ENCODE results near the gene CFAP91. TPM values are rescaled to one million over a fixed set of nuclear protein-coding genes. Genes with fewer than 3 reads are reported as not detected.

The CFAP91 gene
- total and polyA plus RNA-seq, 4 donors, result 0.50 to 8.5 (median 3.7) TPM

DNA sequence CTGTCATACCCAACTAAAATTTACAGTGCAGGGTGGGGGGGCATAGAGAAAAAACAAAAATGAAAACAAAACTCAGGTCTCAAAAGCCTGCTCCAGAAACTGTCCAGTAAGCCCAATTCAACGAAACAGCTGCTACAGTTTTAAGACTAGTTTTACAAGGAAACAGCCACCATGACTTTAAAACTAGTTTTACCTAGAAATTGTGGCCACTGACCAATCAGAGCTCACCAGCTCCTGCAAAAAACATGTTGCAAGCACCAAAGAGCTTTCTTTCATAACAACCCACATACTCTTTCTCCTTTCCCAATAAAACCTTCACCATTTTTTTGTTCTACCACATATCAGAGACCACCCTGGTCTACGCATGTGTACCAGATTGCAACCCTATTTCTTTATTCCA lies 7.3 kb upstream of the CFAP91 start:
- intact Hi-C loops (cut with DNase I), result no loop called here
- ATAC-seq (ENCODE audit: low FRiP score), result no peak
- H3K27me3 ChIP-seq (ENCODE audit: control insufficient read depth in 1 of 2, insufficient read depth in 2 of 2, low read length in 1 of 2), result no peaks in the 10 kb centered on the region
- H3K4me1 ChIP-seq (ENCODE audit: control insufficient read depth in 1 of 2, insufficient read depth in 2 of 2, low read length in 2 of 2), result no peaks in the 10 kb centered on the region
- 92% methylated on average over 2 of the region's 2 CpGs for WGBS, 2 donors
- H3K9me3 ChIP-seq (ENCODE audit: control insufficient read depth, low read length), result no peaks in the 10 kb centered on the region
- H3K27ac ChIP-seq (ENCODE audit: low read depth in 1 of 2, low read length in 2 of 2), result no peak overlapping the region
- no peak for DNase-seq
- no peaks in the 10 kb centered on the region for H3K36me3 ChIP-seq (ENCODE audit: control insufficient read depth in 1 of 2, insufficient read depth in 2 of 2, low read length in 1 of 2)
- H3K4me3 ChIP-seq (ENCODE audit: low read length in 2 of 2), result no peak overlapping the region

DNA sequence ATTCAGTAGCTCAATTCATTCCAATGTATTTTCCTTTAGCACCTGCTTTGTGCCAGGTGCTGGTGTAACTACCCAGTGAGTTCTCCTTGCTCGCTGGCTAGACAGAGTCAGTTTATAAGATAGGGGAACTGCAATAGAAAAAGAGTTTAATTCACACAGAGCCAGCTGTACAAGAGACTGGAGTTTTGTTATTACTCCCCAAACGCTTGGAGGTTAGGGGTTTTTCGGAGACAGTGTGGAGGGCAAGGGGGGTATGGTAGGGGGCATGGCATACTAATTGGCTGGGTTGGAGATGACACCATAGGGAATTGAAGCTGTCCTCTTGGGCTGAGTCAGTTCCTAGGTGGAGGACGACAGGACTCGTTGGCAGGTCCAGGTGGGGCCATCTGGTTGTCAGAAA lies 5.4 kb upstream of the CFAP91 start:
- H3K9me3 ChIP-seq (ENCODE audit: control insufficient read depth, low read length), result no peaks in the 10 kb centered on the region
- 82 to 85% methylated on average over 5 of the region's 5 CpGs for WGBS, 2 donors
- no peaks in the 10 kb centered on the region for H3K27me3 ChIP-seq (ENCODE audit: control insufficient read depth in 1 of 2, insufficient read depth in 2 of 2, low read length in 1 of 2)
- no peaks in the 10 kb centered on the region for H3K36me3 ChIP-seq (ENCODE audit: control insufficient read depth in 1 of 2, insufficient read depth in 2 of 2, low read length in 1 of 2)
- ATAC-seq (ENCODE audit: low FRiP score), result no peak
- no peaks in the 10 kb centered on the region for H3K4me1 ChIP-seq (ENCODE audit: control insufficient read depth in 1 of 2, insufficient read depth in 2 of 2, low read length in 2 of 2)
- no peak overlapping the region for H3K27ac ChIP-seq (ENCODE audit: low read depth in 1 of 2, low read length in 2 of 2)
- intact Hi-C loops (cut with DNase I), result no loop called here
- no peak for DNase-seq
- H3K4me3 ChIP-seq (ENCODE audit: low read length in 2 of 2), result no peak overlapping the region

DNA sequence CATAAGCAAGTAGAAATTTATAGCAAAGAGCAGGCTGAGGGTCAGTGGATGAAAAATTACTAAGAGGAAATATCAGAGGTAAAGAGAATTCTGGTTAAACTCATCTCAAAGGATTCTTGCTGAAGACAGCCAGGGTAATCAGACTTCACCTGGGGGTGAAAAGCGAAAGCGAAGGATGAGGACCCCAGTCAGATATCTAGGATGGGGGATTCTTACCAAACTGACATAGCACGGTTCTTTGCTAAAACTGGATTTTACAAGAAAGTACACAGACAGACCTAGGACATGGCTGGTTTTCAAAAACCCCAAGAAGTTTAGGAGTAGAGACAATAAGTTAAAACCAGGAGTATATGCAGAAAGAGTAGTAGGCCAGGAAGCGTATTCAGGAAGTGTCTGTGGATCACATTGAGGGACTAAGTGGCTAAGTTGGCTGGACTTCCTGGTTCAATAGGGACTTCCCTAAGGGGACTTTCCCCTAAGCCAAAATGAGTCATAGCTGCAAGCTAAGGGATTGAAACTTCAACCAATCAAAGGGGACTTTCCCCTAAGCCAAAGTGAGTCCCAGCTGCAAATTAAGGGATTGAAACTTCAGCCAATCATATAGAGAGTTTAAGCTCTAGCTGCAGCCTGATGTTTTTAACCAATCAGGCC lies 2.4 kb upstream of the CFAP91 start:
- 92 to 95% methylated on average over 4 of the region's 4 CpGs for WGBS, 2 donors
- no peak overlapping the region for H3K4me3 ChIP-seq (ENCODE audit: low read length in 2 of 2)
- ATAC-seq (ENCODE audit: low FRiP score) (no peak), DNase-seq (no peak)
- H3K27ac ChIP-seq (ENCODE audit: low read depth in 1 of 2, low read length in 2 of 2), result no peak overlapping the region
- intact Hi-C loops (cut with DNase I), result no loop called here
- no peaks in the 10 kb centered on the region for H3K4me1 ChIP-seq (ENCODE audit: control insufficient read depth in 1 of 2, insufficient read depth in 2 of 2, low read length in 2 of 2)
- no peaks in the 10 kb centered on the region for H3K9me3 ChIP-seq (ENCODE audit: control insufficient read depth, low read length)
- H3K36me3 ChIP-seq (ENCODE audit: control insufficient read depth in 1 of 2, insufficient read depth in 2 of 2, low read length in 1 of 2), result no peaks in the 10 kb centered on the region
- no peaks in the 10 kb centered on the region for H3K27me3 ChIP-seq (ENCODE audit: control insufficient read depth in 1 of 2, insufficient read depth in 2 of 2, low read length in 1 of 2)

DNA sequence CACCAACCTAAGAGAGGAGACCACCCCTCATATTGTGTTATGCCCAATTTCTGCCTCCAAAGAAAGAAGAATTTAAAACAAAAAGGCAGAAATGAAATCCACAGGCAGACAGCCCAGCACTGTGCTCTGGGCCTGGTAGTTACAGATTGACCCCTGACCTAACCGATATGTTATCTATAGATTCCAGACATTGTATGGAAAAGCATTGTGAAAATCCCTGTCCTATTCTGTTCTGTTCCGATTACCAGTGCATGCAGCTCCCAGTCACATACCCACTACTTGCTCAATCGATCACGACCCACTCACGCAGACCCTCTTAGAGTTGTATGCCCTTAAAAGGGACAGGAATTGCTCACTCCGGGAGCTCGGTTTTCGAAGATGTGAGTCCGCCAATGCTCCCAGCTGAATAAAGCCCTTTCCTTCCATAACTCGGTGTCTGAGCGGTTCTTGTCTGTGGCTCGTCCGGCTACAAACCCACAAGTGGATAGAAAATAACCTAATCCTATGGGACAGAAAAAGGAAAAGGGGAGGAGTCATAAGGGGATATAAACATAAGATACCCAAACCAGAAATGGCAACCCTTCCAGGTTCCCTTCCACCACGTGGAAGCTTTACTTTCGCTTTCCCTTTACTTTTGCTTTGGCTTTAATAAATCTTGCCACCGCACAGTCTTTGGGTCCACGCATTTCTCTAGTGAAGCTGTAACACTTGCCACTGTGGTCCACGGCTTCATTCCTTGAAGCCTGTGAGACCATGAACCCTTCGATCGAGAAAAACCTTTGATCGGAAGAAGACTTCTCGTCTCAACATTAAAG lies 1.7 kb upstream of the CFAP91 start:
- Histone ChIP-seq H3K27me3 (ENCODE audit: control insufficient read depth in 1 of 2, insufficient read depth in 2 of 2, low read length in 1 of 2) (no peaks in the 10 kb centered on the region), H3K9me3 (ENCODE audit: control insufficient read depth, low read length) (no peaks in the 10 kb centered on the region), H3K36me3 (ENCODE audit: control insufficient read depth in 1 of 2, insufficient read depth in 2 of 2, low read length in 1 of 2) (no peaks in the 10 kb centered on the region), H3K27ac (ENCODE audit: low read depth in 1 of 2, low read length in 2 of 2) (no peak overlapping the region), H3K4me3 (ENCODE audit: low read length in 2 of 2) (no peak overlapping the region), H3K4me1 (ENCODE audit: control insufficient read depth in 1 of 2, insufficient read depth in 2 of 2, low read length in 2 of 2) (no peaks in the 10 kb centered on the region)
- intact Hi-C loops (cut with DNase I), result no loop called here
- ATAC-seq (ENCODE audit: low FRiP score), result no peak
- no peak for DNase-seq
- WGBS, 2 donors, result 91% methylated on average over 22 of the region's 22 CpGs

DNA sequence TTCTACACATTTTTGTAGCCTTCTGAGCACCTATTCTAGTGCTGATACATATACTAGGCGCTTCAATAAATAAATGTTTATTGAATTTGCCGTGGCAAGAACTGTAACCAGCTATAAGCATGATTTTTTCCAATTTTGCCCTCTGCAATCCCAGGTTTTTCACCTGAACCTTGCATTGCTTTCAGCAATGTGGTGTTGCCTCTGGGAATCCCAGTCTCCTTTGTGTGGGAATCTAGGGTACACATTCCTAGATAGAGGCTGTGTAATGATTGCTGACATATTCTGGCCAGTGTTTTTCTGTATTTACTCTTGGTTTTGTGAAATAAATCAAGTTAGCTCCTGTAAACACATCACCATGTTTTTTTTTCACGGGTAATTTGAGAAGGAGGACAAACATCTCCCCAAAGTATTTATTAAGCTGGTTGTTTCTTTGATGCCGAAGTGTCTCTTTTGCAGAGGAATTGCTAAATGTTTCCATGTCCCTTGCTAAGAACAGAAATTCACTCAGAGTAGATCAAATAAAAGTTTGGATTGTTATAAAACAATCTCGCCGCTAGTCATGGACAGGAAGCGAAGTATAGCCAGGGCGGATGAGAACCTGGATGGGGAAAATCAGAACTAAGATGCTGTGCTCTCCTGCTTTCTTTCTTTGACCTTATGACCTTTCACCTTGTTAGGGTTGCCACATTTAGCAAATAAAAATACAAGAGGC lies 1.2 kb downstream of the CFAP91 start:
- WGBS, 2 donors, result 67 to 68% methylated on average over 8 of the region's 8 CpGs
- H3K27ac ChIP-seq (ENCODE audit: low read depth in 1 of 2, low read length in 2 of 2), result no peak overlapping the region
- no peaks in the 10 kb centered on the region for H3K36me3 ChIP-seq (ENCODE audit: control insufficient read depth in 1 of 2, insufficient read depth in 2 of 2, low read length in 1 of 2)
- intact Hi-C loops (cut with DNase I), result no loop called here
- H3K27me3 ChIP-seq (ENCODE audit: control insufficient read depth in 1 of 2, insufficient read depth in 2 of 2, low read length in 1 of 2), result no peaks in the 10 kb centered on the region
- ATAC-seq (ENCODE audit: low FRiP score), result no peak
- H3K9me3 ChIP-seq (ENCODE audit: control insufficient read depth, low read length), result no peaks in the 10 kb centered on the region
- no peak overlapping the region for H3K4me3 ChIP-seq (ENCODE audit: low read length in 2 of 2)
- no peaks in the 10 kb centered on the region for H3K4me1 ChIP-seq (ENCODE audit: control insufficient read depth in 1 of 2, insufficient read depth in 2 of 2, low read length in 2 of 2)
- no peak for DNase-seq

DNA sequence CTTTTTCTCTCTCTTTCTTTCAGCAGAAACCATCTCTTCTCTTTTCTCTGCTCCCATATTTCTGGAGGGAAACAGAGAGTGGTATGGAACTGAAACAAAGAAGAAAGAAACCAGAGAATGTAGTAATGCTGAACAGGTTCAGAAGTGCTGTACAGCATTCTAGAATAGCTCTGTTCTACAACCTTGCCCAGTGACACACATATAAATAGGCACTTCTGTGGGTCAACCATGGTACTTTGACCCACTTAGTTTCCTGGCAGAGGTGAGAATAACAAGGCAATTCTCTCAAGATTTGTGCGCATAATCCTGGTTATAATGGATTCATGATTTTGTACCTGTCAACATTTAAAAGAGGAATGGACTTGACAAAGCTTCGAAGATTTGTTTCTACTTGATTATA lies 12.3 kb downstream of the CFAP91 start:
- ATAC-seq (ENCODE audit: low FRiP score), result no peak
- no peak overlapping the region for H3K4me3 ChIP-seq (ENCODE audit: low read length in 2 of 2)
- 96% methylated on average over 2 of the region's 2 CpGs for WGBS, 2 donors

DNA sequence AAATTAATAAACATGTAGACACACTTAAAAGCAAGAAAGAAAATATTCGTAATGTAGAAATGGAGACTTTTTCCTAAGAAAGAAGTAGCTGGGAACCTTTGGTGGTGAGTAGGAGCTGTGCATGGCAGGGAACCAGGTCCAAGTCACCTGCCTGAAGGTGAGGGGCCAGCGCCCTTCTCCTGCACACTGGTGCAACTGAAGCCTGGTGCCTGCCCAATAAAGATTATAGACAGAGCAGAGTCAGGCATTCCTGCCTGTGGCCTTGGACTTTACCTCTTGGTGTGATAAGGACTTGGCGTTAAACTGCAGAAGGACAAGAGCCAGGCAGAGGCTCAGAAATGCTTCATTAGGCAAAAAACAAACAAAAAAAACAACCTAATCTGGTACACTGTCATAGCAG lies 14.2 kb downstream of the CFAP91 start:
- intact Hi-C loops (cut with DNase I), result no loop called here
- Histone ChIP-seq H3K36me3 (ENCODE audit: control insufficient read depth in 1 of 2, insufficient read depth in 2 of 2, low read length in 1 of 2) (no peaks in the 10 kb centered on the region), H3K9me3 (ENCODE audit: control insufficient read depth, low read length) (no peaks in the 10 kb centered on the region), H3K27me3 (ENCODE audit: control insufficient read depth in 1 of 2, insufficient read depth in 2 of 2, low read length in 1 of 2) (no peaks in the 10 kb centered on the region), H3K27ac (ENCODE audit: low read depth in 1 of 2, low read length in 2 of 2) (no peak overlapping the region), H3K4me3 (ENCODE audit: low read length in 2 of 2) (no peak overlapping the region), H3K4me1 (ENCODE audit: control insufficient read depth in 1 of 2, insufficient read depth in 2 of 2, low read length in 2 of 2) (no peaks in the 10 kb centered on the region)
- DNase-seq (no peak), ATAC-seq (ENCODE audit: low FRiP score) (no peak)
- WGBS, 2 donors, result 79 to 95% methylated on average over 3 of the region's 3 CpGs

More for the DNA sequence above, 12.3 kb downstream of the CFAP91 start:
- Histone ChIP-seq H3K27me3 (ENCODE audit: control insufficient read depth in 1 of 2, insufficient read depth in 2 of 2, low read length in 1 of 2) (no peaks in the 10 kb centered on the region), H3K36me3 (ENCODE audit: control insufficient read depth in 1 of 2, insufficient read depth in 2 of 2, low read length in 1 of 2) (no peaks in the 10 kb centered on the region), H3K27ac (ENCODE audit: low read depth in 1 of 2, low read length in 2 of 2) (no peak overlapping the region), H3K9me3 (ENCODE audit: control insufficient read depth, low read length) (no peaks in the 10 kb centered on the region), H3K4me1 (ENCODE audit: control insufficient read depth in 1 of 2, insufficient read depth in 2 of 2, low read length in 2 of 2) (no peaks in the 10 kb centered on the region)
- no peak for DNase-seq
- intact Hi-C loops (cut with DNase I), result no loop called here

DNA sequence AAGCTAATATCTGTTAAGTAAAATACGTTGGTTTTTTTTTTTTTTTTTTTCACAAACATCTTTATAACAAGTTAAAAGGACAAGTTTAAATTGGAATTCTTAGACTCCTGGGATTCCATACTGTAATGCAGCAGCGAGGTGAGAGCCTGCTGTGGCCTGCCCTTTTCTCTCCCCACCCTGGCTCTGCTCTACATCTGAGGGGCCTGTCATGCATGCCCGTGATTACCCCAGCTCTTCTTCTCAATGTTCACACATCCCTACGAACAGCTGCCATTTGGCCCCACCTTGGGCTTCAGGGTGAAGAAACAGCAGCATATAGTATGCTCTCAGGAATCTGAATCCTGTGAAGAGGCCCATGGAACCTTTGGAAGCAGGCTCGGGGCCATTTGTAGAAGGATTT lies 14.7 kb downstream of the CFAP91 start:
- WGBS, 2 donors, result 71 to 76% methylated on average over 5 of the region's 5 CpGs
- no peak for ATAC-seq (ENCODE audit: low FRiP score)
- Histone ChIP-seq H3K27ac (ENCODE audit: low read depth in 1 of 2, low read length in 2 of 2) (no peak overlapping the region), H3K9me3 (ENCODE audit: control insufficient read depth, low read length) (no peaks in the 10 kb centered on the region), H3K4me1 (ENCODE audit: control insufficient read depth in 1 of 2, insufficient read depth in 2 of 2, low read length in 2 of 2) (no peaks in the 10 kb centered on the region), H3K27me3 (ENCODE audit: control insufficient read depth in 1 of 2, insufficient read depth in 2 of 2, low read length in 1 of 2) (no peaks in the 10 kb centered on the region), H3K4me3 (ENCODE audit: low read length in 2 of 2) (no peak overlapping the region), H3K36me3 (ENCODE audit: control insufficient read depth in 1 of 2, insufficient read depth in 2 of 2, low read length in 1 of 2) (no peaks in the 10 kb centered on the region)
- no peak for DNase-seq
- intact Hi-C loops (cut with DNase I), result no loop called here
